Vagina (tissue), 2 donors: ENCODE results near the gene UTRN. TPM values are rescaled to one million over a fixed set of nuclear protein-coding genes. Genes with fewer than 3 reads are reported as not detected.

Source experiments
- DNase-seq, 2 donors: peaks; one replicate each; pipeline ENCODE4 v3.0.0-alpha.2; 2017; ENCODE audit errors: extremely low spot score in 2 of 2
- H3K27ac ChIP-seq: fragments of 200-600 bp; sonication (generic); one replicate; pipeline ENCODE4 v1.5.1; 2019
- H3K27me3 ChIP-seq: fragments of 200-600 bp; sonication (generic); one replicate; pipeline ENCODE4 v1.5.1; 2019
- H3K36me3 ChIP-seq, 2 donors: fragments of 200-600 bp; sonication (generic); one replicate each; pipeline ENCODE4 v1.5.1; 2017 to 2019
- H3K4me1 ChIP-seq: fragments of 200-600 bp; sonication (generic); one replicate; pipeline ENCODE4 v1.5.1; 2019
- H3K4me3 ChIP-seq, 2 donors: fragments of 200-600 bp; sonication (generic); 1 replicate in 1 of 2; 2 replicates in 1 of 2; pipeline ENCODE4 v1.5.1; 2016 to 2019
- H3K9me3 ChIP-seq: fragments of 200-600 bp; sonication (generic); one replicate; pipeline ENCODE4 v1.5.1; 2019
- POLR2A ChIP-seq, 2 donors: fragments of 450-650 bp; IDR thresholded peaks; one replicate each; pipeline ENCODE4 v1.6.1; 2017; ENCODE audit warnings: antibody characterized with exemption in 2 of 2, mild to moderate bottlenecking in 2 of 2, moderate library complexity in 2 of 2
- POLR2AphosphoS5 ChIP-seq, 2 donors: sonication (generic); formaldehyde crosslinking; IDR thresholded peaks; one replicate each; pipeline ENCODE4 v1.9.0; 2017; ENCODE audit warnings: antibody characterized with exemption in 2 of 2, mild to moderate bottlenecking in 2 of 2, low read depth in 1 of 2; ENCODE audit not compliant: insufficient read depth in 1 of 2
- intact Hi-C: fragments of 100-400 bp; cut with DNase I; formaldehyde crosslinking; loops from one replicate; pipeline ENCODE4 v1.15.1; 2023
- total RNA-seq: library from RNA; depleted of rRNA; stranded (reverse); fragments of >200 nt; gene quantifications from one replicate; pipeline ENCODE4 v1.2.3, GENCODE V29; 2016
- TF ChIP-seq, protein P1 (sequence below), 3 experiments: fragments of 450-650 bp in 2 of 3; fragments of 200-600 bp in 1 of 3; sonication (generic) in 1 of 3; IDR thresholded peaks; one replicate each; pipeline ENCODE4 v1.5.1; 2017 to 2019; ENCODE audit warnings: antibody characterized with exemption in 3 of 3, mild to moderate bottlenecking in 2 of 3, moderate library complexity in 2 of 3

UTRN gene
- total RNA-seq, 1 donor from 2014 or later: 160 TPM

DNA sequence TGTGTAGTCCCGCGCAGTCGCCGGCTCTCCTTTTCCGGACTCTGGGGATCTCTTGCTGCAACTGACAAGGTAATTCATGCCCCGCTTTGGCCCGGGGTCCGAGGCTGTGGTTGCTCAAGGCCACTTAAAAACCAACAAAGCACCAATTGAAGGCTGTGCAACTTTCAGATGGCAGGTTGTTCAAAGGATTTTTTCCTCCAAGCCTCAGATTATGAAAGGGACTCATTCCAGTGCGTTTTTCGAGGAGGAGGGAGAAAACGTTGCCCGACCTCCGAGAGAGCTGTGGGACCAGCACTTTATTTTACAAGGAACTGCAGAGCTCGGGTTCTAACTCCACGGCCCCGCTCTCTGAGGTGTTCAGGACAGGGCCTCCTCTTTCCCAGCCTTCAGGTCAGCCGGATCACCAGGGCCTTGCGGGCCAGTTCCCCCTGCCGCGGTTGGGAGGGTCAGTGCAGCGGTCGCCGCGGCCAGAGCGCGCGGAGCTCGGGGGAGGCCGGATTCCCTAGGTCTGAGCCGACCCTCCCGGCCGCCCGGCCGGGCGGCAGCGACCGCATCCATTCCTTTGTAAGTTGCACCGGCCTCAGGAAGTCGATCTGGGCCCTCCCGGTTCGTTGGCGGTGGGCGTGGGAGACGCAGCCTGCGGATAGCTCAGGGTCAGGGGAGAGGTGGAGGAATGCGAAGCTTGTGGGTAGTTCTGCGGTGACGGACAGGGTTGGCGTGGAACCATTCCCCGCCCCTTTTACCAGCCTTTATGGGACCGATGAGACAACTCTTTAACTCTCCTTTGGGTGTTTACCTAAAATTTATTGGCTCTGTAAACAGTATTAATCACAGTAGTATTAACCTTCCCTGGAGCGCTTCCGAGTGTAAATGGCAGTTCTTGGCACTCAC, 1.6 kb downstream of the UTRN start:
- Histone ChIP-seq H3K9me3 (no peaks in the 10 kb centered on the region), H3K4me3 (peak overlapping the region; percentile 68 to 75), H3K36me3 (no peaks in the 10 kb centered on the region), H3K4me1 (peaks cover 18% of the 10 kb centered on the region), H3K27ac (peak overlapping the region; percentile 96), H3K27me3 (no peaks in the 10 kb centered on the region)
- intact Hi-C loops: loop anchor here (2.0 to 10.0 kb wide), 3 partner anchors 40 to 198 kb away; no protein-coding TSS in a partner anchor
- DNase-seq: peak in 1 of 2 donors; percentile 93
- TF ChIP-seq POLR2AphosphoS5 (IDR thresholded peaks at IDR 0.05; ENCODE audit: insufficient read depth in 1 of 2, low read depth in 1 of 2) (peak in 1 of 2 donors; percentile 34), POLR2A (IDR thresholded peaks at IDR 0.05) (no peak)

DNA sequence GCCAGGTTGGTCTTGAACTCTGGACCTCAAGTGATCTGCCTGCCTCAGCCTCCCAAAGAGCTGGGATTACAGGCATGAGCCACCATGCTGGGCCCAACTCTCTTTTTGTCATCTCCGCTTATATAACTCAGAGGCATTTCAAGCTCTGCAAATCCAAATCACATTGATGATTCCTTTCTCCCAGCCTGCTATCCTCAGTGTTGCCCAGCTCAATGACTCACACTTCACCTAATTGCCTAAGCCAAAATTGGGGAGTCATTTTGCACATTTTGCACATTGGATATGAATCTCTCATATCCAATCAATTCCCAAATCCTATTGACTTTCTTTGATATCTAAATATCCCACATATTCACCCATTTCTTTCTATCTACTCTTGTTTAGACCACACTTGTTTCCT, 3.9 kb downstream of the UTRN start:
- Histone ChIP-seq H3K4me1 (peaks cover 22% of the 10 kb centered on the region), H3K9me3 (no peaks in the 10 kb centered on the region), H3K27me3 (no peaks in the 10 kb centered on the region), H3K4me3 (no peak overlapping the region), H3K27ac (no peak overlapping the region), H3K36me3 (no peaks in the 10 kb centered on the region)
- TF ChIP-seq POLR2AphosphoS5 (IDR thresholded peaks at IDR 0.05; ENCODE audit: insufficient read depth in 1 of 2, low read depth in 1 of 2) (no peak), POLR2A (IDR thresholded peaks at IDR 0.05) (no peak)
- TF ChIP-seq, protein P1, sequence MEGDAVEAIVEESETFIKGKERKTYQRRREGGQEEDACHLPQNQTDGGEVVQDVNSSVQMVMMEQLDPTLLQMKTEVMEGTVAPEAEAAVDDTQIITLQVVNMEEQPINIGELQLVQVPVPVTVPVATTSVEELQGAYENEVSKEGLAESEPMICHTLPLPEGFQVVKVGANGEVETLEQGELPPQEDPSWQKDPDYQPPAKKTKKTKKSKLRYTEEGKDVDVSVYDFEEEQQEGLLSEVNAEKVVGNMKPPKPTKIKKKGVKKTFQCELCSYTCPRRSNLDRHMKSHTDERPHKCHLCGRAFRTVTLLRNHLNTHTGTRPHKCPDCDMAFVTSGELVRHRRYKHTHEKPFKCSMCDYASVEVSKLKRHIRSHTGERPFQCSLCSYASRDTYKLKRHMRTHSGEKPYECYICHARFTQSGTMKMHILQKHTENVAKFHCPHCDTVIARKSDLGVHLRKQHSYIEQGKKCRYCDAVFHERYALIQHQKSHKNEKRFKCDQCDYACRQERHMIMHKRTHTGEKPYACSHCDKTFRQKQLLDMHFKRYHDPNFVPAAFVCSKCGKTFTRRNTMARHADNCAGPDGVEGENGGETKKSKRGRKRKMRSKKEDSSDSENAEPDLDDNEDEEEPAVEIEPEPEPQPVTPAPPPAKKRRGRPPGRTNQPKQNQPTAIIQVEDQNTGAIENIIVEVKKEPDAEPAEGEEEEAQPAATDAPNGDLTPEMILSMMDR (IDR thresholded peaks at IDR 0.05): no peak
- intact Hi-C loops: loop anchor here (5.0 to 10.0 kb wide), 2 partner anchors 72 to 196 kb away; no protein-coding TSS in a partner anchor
- DNase-seq: no peak

DNA sequence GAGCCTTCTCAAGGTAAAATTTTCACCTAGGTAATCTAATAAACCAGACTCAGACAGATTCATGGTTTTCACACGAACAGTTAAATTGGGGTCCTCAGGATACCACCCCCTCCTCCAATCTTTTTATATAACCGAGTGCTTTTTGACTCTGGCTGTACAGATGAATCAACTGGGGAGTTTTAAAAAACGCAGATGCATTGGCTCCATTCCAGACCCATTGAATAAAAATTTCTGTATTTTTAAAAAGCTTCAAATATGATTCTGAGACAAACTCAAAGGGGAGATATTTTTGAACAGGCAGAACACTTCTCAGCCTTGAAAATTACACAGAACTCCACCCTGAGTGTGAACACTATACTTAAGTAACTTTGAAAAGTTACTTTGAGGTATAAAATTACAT, 7.2 kb downstream of the UTRN start:
- TF ChIP-seq POLR2AphosphoS5 (IDR thresholded peaks at IDR 0.05; ENCODE audit: insufficient read depth in 1 of 2, low read depth in 1 of 2) (no peak), POLR2A (IDR thresholded peaks at IDR 0.05) (no peak)
- TF ChIP-seq, protein P1 (IDR thresholded peaks at IDR 0.05): no peak
- Histone ChIP-seq H3K36me3 (no peaks in the 10 kb centered on the region), H3K27ac (no peak overlapping the region), H3K27me3 (no peaks in the 10 kb centered on the region), H3K4me3 (no peak overlapping the region), H3K4me1 (peaks cover 45% of the 10 kb centered on the region), H3K9me3 (no peaks in the 10 kb centered on the region)
- intact Hi-C loops: no loop called here
- DNase-seq: no peak

DNA sequence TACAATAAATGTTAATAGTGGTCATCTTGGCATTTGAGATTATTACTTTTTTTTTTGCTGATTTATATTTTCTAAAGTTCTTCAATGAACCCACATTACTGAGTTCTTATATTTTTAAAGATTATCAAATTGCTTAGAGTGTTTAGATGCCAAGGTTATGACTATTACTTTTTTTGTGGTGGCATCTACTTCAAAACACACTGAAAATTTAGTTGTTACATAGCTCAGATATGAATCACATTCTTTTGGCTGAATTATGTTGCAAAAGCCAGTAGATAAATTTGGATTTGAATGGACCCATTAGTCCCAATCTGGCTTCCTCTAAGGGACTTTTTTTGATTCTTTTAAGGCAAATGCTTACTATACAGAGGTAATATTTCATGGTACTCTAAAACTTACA, 8.9 kb downstream of the UTRN start:
- intact Hi-C loops: no loop called here
- DNase-seq: no peak
- Histone ChIP-seq H3K4me3 (no peak overlapping the region), H3K27ac (no peak overlapping the region), H3K9me3 (no peaks in the 10 kb centered on the region), H3K36me3 (no peaks in the 10 kb centered on the region), H3K27me3 (no peaks in the 10 kb centered on the region), H3K4me1 (peaks cover 51% of the 10 kb centered on the region)
- TF ChIP-seq POLR2A (IDR thresholded peaks at IDR 0.05) (no peak), POLR2AphosphoS5 (IDR thresholded peaks at IDR 0.05; ENCODE audit: insufficient read depth in 1 of 2, low read depth in 1 of 2) (no peak)
- TF ChIP-seq, protein P1 (IDR thresholded peaks at IDR 0.05): no peak

DNA sequence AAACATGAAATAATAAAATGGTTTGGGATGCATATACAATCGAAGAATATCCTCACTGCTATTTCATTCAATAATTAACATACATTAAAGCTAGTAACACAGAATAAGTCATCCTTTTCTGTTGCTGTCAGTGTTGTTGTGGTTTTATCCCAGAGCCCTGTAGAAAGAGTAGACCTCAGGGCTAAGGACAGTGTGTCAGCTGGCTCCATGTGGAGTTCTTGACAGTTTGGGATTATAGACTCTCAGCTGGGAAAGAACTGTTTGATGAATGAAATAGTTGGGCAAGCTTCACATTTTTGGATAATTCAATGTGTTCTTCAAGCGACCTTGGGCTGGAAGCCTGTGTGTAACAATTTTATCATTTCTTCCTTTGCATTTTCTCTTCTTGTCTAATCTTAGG, 10.1 kb downstream of the UTRN start:
- Histone ChIP-seq H3K4me1 (peaks cover 47% of the 10 kb centered on the region), H3K9me3 (no peaks in the 10 kb centered on the region), H3K4me3 (no peak overlapping the region), H3K27me3 (no peaks in the 10 kb centered on the region), H3K27ac (no peak overlapping the region), H3K36me3 (no peaks in the 10 kb centered on the region)
- no peak for DNase-seq
- intact Hi-C loops: no loop called here
- TF ChIP-seq POLR2A (IDR thresholded peaks at IDR 0.05) (no peak), POLR2AphosphoS5 (IDR thresholded peaks at IDR 0.05; ENCODE audit: insufficient read depth in 1 of 2, low read depth in 1 of 2) (no peak)
- TF ChIP-seq, protein P1 (IDR thresholded peaks at IDR 0.05): no peak
